ENCODE results near the gene FSTL5. TPM values are rescaled to one million over a fixed set of nuclear protein-coding genes. Genes with fewer than 3 reads are reported as not detected.

The FSTL5 gene
- total RNA-seq, 2 experiments from 2014 or later, result not detected

- no peaks in the 10 kb centered on the region for H3K4me1 ChIP-seq (ENCODE audit: insufficient read depth, low read length, poor library complexity, severe bottlenecking)
- CTCF ChIA-PET (ENCODE audit: unreplicated experiment), result no interaction called here
- no peak overlapping the region for H2AFZ ChIP-seq (ENCODE audit: low read length)
- H3K79me2 ChIP-seq (ENCODE audit: insufficient read depth, low read depth, low read length), result no peaks in the 10 kb centered on the region
- H3K9me3 ChIP-seq (ENCODE audit: low read length), result no peaks in the 10 kb centered on the region
- no peaks in the 10 kb centered on the region for H3K9me2 ChIP-seq (ENCODE audit: insufficient read depth, low read length)
- TF ChIP-seq EZH2phosphoT487 (IDR thresholded peaks at IDR 0.05; ENCODE audit: borderline replicate concordance, low read depth, low read length), result no peak
- no peak for TF ChIP-seq CTCF (conservative IDR thresholded peaks at IDR 0.05; ENCODE audit: low read length)
- BruUV-seq (replicated peaks), result no TSS peak
- H3K4me3 ChIP-seq (ENCODE audit: low read depth, low read length, poor library complexity, severe bottlenecking), result no peak overlapping the region
- no peak overlapping the region for H3K4me2 ChIP-seq (ENCODE audit: low read length)
- H3K27ac ChIP-seq (ENCODE audit: low read depth, low read length, poor library complexity, severe bottlenecking), result no peak overlapping the region
- no peaks in the 10 kb centered on the region for H3K36me3 ChIP-seq (ENCODE audit: insufficient read depth, low read length)
- intact Hi-C loops (cut with micrococcal nuclease; ENCODE audit: unreplicated experiment), result no loop called here
- POLR2A ChIA-PET, result interaction anchor here (0.7 kb wide), 1 partner anchor 875 kb away, joined by 3 read pairs; no protein-coding TSS in a partner anchor
- no peaks in the 10 kb centered on the region for H4K20me1 ChIP-seq (ENCODE audit: insufficient read depth, low read length)
- no peak for DNase-seq (ENCODE audit: low spot score)
Measured at GRCh38 chr4:161554372-161554990, 609.3 kb downstream of the FSTL5 start.

DNA sequence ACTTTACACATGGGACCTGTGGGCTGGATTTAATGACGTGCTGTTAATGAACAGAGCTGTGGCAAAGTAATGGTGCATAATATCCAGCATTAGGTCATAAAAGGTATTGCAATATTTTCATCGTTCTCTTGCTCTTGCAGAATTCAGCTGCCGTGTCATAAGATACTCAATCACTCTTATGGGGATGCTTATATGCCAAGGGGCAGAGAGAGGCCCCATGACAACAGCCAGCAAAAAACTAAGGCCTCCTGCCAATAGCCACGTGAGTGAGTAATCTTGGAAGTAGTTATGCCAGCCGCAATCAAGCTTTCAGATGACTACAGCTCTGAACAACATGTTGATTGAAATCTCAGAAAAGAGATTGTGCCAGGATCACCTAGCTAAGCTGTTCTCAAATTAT, 616.9 kb downstream of the FSTL5 start:
- no peaks in the 10 kb centered on the region for H3K9me2 ChIP-seq (ENCODE audit: insufficient read depth, low read length)
- H3K79me2 ChIP-seq (ENCODE audit: insufficient read depth, low read depth, low read length), result no peaks in the 10 kb centered on the region
- H3K36me3 ChIP-seq (ENCODE audit: insufficient read depth, low read length), result no peaks in the 10 kb centered on the region
- BruUV-seq (replicated peaks), result no TSS peak
- no peak overlapping the region for H3K27ac ChIP-seq (ENCODE audit: low read depth, low read length, poor library complexity, severe bottlenecking)
- CTCF ChIA-PET (ENCODE audit: unreplicated experiment), result no interaction called here
- DNase-seq (ENCODE audit: low spot score), result no peak
- no peak overlapping the region for H3K4me2 ChIP-seq (ENCODE audit: low read length)
- H3K9me3 ChIP-seq (ENCODE audit: low read length), result no peaks in the 10 kb centered on the region
- no peaks in the 10 kb centered on the region for H3K4me1 ChIP-seq (ENCODE audit: insufficient read depth, low read length, poor library complexity, severe bottlenecking)
- POLR2A ChIA-PET, result no interaction called here
- H3K4me3 ChIP-seq (ENCODE audit: low read depth, low read length, poor library complexity, severe bottlenecking), result no peak overlapping the region
- no peak overlapping the region for H2AFZ ChIP-seq (ENCODE audit: low read length)
- H4K20me1 ChIP-seq (ENCODE audit: insufficient read depth, low read length), result no peaks in the 10 kb centered on the region
- intact Hi-C loops (cut with micrococcal nuclease; ENCODE audit: unreplicated experiment), result no loop called here
- TF ChIP-seq CTCF (conservative IDR thresholded peaks at IDR 0.05; ENCODE audit: low read length) (no peak), EZH2phosphoT487 (IDR thresholded peaks at IDR 0.05; ENCODE audit: borderline replicate concordance, low read depth, low read length) (no peak)

DNA sequence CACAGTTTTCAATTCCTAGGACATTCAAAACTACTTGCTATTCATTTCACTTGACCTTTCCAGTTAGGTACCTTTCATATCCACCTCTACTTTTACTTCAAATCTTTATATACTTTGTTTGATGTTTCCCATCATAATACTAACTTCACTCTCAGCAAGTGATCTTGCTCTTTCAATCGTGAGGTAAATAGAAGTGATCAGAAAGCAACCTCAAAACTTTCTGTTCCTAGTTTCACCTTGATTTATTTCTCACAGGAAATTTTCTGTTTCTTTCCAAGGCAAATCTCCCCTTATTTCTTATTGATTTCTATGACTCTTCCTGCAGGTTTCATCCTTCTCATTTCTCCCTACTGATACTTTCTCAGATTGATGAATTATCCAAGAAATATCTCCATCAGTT, 623.5 kb downstream of the FSTL5 start:
- no peak overlapping the region for H3K4me3 ChIP-seq (ENCODE audit: low read depth, low read length, poor library complexity, severe bottlenecking)
- H3K4me2 ChIP-seq (ENCODE audit: low read length), result no peak overlapping the region

More for the DNA sequence above, 623.5 kb downstream of the FSTL5 start:
- Histone ChIP-seq H3K36me3 (ENCODE audit: insufficient read depth, low read length) (no peaks in the 10 kb centered on the region), H2AFZ (ENCODE audit: low read length) (no peak overlapping the region), H3K9me2 (ENCODE audit: insufficient read depth, low read length) (no peaks in the 10 kb centered on the region), H3K4me1 (ENCODE audit: insufficient read depth, low read length, poor library complexity, severe bottlenecking) (no peaks in the 10 kb centered on the region), H3K27ac (ENCODE audit: low read depth, low read length, poor library complexity, severe bottlenecking) (no peak overlapping the region), H4K20me1 (ENCODE audit: insufficient read depth, low read length) (no peaks in the 10 kb centered on the region), H3K79me2 (ENCODE audit: insufficient read depth, low read depth, low read length) (no peaks in the 10 kb centered on the region), H3K9me3 (ENCODE audit: low read length) (no peaks in the 10 kb centered on the region)
- no peak for DNase-seq (ENCODE audit: low spot score)
- BruUV-seq (replicated peaks), result no TSS peak
- ChIA-PET POLR2A (no interaction called here), CTCF (ENCODE audit: unreplicated experiment) (no interaction called here)
- intact Hi-C loops (cut with micrococcal nuclease; ENCODE audit: unreplicated experiment), result no loop called here
- TF ChIP-seq EZH2phosphoT487 (IDR thresholded peaks at IDR 0.05; ENCODE audit: borderline replicate concordance, low read depth, low read length) (no peak), CTCF (conservative IDR thresholded peaks at IDR 0.05; ENCODE audit: low read length) (no peak)

Data from OCI-LY7 (cell line).